KOPT-K1 (cell line): Measurements from ENCODE around the gene ZNF500.

Experiments used
- H3K27ac ChIP-seq: fragments of 200-600 bp; sonication (generic); 2 replicates; pipeline ENCODE4 v1.5.1; 2016; ENCODE audit warnings: antibody characterized with exemption, mild to moderate bottlenecking, low read depth, low read length; ENCODE audit not compliant: poor library complexity, severe bottlenecking
- H3K36me3 ChIP-seq: fragments of 200-600 bp; sonication (generic); 2 replicates; pipeline ENCODE4 v1.5.1; 2017; ENCODE audit warnings: antibody characterized with exemption, mild to moderate bottlenecking, low read length, moderate library complexity; ENCODE audit not compliant: insufficient read depth
- H3K9me3 ChIP-seq: fragments of 200-600 bp; sonication (generic); 2 replicates; pipeline ENCODE4 v1.5.1; 2017; ENCODE audit warnings: antibody characterized with exemption, low read length, mild to moderate bottlenecking; ENCODE audit not compliant: insufficient read depth, poor library complexity, severe bottlenecking

Gene ZNF500

GRCh38 chr16:4800290-4801041, 33.5 kb upstream of the ZNF500 start:
- peaks cover 21% of the 10 kb centered on the region for H3K36me3 ChIP-seq
- H3K27ac ChIP-seq = no peak overlapping the region
- no peaks in the 10 kb centered on the region for H3K9me3 ChIP-seq

DNA sequence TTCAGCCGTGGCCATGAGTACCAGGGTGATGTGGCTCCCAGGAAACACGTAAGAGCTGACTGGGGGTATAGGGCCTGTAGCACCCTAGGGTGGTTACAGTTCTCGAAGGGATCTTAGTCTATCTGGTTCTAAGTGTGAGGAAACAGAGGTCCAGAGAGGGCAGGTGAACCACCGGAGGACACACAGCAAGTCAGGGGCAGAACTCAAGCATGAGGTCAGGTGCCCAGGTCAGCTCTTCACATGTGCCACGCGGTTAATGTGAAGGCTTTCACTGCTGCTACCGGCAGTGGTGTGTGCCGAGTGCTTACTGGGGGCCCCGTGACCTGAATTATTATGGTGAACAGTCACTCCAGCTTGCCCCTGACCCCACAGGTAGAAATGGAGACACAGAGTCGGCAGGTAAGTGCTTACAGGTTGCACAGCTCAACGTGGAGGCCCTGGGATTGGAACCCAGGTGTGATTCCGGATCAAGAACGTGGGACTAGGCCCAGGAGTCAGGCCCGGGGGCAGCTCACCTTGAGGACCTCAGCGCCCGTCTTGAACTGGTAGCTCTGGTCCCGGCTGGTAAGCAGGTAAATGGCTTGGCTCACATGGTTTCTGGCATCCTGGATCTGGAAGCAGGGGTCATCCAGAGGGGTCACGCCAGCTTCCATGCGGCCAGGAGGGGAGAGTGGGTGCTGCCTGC, 32.4 kb upstream of the ZNF500 start:
- Histone ChIP-seq H3K36me3 (peaks cover 9% of the 10 kb centered on the region), H3K27ac (no peak overlapping the region)

DNA sequence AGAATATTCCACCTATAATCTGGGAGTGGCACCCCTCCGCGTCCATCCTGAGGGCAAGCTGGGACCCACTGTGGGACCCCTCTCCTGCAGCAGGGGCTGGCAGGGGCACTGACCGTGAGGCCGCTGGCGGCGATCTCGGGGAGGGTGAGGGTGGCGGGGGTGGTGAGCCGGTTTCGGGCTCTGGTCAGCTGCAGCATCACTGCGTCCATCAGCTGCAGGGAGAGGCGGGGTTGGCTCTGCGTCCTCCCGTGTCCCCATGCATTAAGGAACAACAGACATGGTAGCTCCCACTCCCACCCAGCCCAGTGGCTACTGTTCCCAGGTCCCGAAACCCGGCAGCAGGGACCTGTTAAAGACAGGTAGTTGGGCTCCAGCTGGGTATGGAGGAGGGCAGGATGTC, 31.5 kb upstream of the ZNF500 start:
- H3K27ac ChIP-seq = no peak overlapping the region
- 0 out of 2 replicates have a peak, but pooled peaks cover under 1% of the 10 kb centered on the region for H3K36me3 ChIP-seq
- H3K9me3 ChIP-seq = no peaks in the 10 kb centered on the region

More for the DNA sequence above, 32.4 kb upstream of the ZNF500 start:
- no peaks in the 10 kb centered on the region for H3K9me3 ChIP-seq

- Histone ChIP-seq H3K27ac (no peak overlapping the region), H3K36me3 (no peaks in the 10 kb centered on the region), H3K9me3 (no peaks in the 10 kb centered on the region)
Measured at GRCh38 chr16:4797805-4798252, 30.9 kb upstream of the ZNF500 start.

DNA sequence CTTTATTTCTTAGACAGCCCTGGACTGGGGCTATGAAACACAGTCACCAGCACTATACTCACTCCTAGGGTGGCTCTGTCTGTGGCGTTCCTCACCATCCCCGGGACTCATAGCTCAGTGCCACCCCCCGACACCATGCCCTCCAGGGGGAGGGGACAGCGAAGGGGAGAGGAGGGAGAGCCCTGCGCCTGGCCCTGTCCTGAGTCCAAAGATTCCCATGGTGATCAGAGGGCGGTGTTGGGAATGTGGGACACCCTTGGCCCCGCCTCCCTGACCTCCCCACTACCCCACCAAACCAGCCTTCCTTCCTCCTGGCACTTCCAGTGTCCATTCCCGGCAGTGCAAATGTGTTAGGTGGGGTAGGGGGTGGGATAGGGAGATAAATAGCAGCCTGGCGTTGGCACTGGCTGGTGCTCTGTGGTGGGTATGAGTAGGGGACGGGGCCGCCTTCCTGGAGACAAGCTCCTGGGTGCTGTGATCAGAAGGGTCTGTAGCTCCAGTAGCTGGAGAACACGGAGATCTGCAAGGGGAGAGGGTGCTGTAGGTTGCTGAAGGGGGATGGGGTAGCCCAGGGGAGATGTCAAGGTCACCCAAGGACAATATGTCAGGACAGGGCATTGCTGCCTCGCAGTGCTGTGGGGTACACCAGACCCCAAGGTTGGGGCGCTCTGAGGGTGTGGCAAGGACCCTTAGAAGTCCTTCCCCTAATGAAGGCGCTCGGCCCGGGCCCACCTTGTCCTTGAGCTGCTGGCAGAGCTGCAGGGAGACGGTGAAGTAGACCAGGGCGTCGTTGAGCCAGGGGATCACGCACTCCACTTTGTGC, 30.2 kb upstream of the ZNF500 start:
- Histone ChIP-seq H3K27ac (no peak overlapping the region), H3K9me3 (no peaks in the 10 kb centered on the region), H3K36me3 (no peaks in the 10 kb centered on the region)

DNA sequence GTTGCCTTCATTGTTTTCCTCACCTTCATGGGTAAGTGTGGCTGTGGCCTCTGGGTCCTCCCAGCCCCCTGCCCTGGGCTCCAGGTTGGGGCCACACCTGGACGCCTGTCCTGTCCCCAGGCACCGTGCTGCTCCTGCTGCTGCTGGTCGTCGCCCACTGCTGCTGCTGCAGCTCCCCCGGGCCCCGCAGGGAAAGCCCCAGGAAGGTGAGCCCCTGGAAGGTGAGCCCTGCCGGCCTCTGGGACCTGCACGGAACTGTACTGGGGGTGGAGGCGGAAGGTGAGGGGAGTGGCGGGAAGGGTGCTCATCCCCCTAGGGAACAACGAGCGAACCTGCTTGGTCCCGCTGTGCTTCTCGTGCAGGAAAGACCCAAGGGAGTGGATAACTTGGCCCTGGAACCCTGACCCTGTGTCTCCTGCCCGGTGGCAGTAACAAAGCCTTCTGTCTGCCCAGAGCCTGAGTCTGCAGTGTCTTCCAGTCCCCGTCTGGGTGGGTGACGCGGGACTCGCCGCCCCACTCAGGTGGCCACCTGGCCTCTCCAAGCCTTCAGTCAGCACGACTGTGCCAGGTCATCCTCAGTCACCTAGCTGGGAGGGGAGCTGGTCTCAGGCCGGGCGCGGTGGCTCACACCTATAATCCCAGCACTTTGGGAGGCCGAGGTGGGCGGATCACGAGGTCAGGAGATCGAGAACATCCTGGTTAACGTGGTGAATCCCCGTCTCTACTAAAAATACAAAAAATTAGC, 29.0 kb upstream of the ZNF500 start:
- Histone ChIP-seq H3K9me3 (no peaks in the 10 kb centered on the region), H3K36me3 (no peaks in the 10 kb centered on the region), H3K27ac (no peak overlapping the region)

- Histone ChIP-seq H3K27ac (no peak within 1 kb of the TSS), H3K36me3 (no peaks in the 10 kb centered on the region), H3K9me3 (no peaks in the 10 kb centered on the region)
Measured at GRCh38 chr16:4795181-4795827, 28.3 kb upstream of the ZNF500 start, which contains the start of gene SMIM22. SMIM22 (plus strand) TSS chr16:4795369; CDS start chr16:4795735, 366 bp downstream.

- Histone ChIP-seq H3K27ac (no peak overlapping the region), H3K9me3 (no peaks in the 10 kb centered on the region), H3K36me3 (no peaks in the 10 kb centered on the region)
Measured at GRCh38 chr16:4792951-4793513, 26.1 kb upstream of the ZNF500 start.

DNA sequence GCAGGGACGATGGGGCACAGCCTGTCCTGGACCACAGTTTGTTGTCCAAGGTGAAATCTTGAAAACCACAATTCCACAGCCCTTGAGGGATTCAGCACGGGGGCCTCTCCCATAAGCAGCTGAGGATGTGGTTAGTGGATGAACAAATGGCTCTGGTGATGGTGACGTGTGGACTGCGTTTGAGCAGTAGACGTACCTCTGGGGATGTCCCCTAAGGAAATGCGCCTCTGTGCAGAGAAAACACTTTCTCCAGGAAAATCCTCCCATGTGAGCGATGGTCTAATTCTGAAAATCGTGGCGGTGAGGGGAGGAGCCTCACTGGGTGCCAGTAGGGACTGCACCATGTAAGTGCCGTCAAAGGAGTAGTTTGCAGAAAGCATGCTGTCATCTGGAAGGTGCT, 23.9 kb upstream of the ZNF500 start:
- Histone ChIP-seq H3K9me3 (no peaks in the 10 kb centered on the region), H3K36me3 (no peaks in the 10 kb centered on the region), H3K27ac (no peak overlapping the region)

DNA sequence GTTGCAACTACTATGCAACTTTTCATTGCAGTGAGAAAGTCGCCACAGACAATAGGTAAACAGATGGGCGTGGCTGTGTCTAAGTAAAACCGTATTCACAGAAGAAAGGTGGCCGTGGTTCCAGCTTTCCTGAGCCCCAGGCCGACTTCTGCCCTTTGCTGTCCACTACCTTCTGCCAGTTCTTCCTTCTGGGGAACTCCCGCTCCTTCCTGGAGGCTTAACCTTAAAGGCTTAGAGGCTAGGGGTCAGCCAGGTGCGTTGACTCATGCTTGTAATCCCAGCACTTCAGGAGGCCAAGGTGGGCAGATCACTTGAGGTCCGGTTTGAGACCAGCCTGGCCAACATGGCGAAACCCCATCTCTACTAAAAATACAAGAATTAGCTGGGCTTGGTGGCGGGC, 23.3 kb upstream of the ZNF500 start:
- no peaks in the 10 kb centered on the region for H3K9me3 ChIP-seq
- H3K27ac ChIP-seq = no peak overlapping the region
- no peaks in the 10 kb centered on the region for H3K36me3 ChIP-seq

DNA sequence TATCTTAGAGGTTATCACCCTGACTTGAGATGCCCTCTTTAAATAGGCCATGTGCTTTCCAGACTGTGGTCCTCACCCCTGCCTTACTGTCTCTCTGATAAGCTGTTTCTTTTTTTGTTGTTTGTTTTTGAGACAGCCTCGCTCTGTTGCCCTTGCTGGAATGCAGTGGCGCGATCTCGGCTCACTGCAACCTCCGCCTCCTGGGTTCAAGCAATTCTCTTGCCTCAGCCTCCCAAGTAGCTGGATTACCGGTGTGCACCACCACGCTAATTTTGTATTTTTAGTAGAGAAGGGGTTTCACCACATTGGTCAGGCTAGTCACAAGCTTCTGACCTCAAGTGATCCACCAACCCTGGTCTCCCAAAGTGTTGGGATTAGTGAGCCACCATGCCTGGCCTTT, 21.9 kb upstream of the ZNF500 start:
- H3K27ac ChIP-seq = no peak overlapping the region
- H3K9me3 ChIP-seq = no peaks in the 10 kb centered on the region
- H3K36me3 ChIP-seq = no peaks in the 10 kb centered on the region

DNA sequence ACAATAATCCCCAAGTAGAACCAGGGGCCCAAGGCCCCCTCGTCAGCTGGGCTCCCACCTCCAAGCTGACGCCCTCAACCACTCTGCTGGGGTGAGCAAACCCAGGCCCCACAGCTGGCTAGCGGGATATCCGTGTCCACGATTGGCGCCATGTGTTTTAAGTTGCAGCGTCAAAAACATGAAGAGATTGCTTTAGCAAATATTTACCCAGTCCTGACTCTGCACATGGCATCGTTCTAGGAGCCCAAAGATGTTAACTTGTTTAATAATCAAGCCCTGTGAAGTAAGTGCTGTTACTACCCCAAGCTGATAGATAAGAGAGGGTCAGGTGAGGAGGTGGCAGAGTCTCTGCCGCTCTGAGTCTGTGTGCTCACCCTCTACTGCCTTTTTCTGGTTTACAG, 21.5 kb upstream of the ZNF500 start:
- no peaks in the 10 kb centered on the region for H3K36me3 ChIP-seq
- no peak overlapping the region for H3K27ac ChIP-seq
- H3K9me3 ChIP-seq = no peaks in the 10 kb centered on the region

DNA sequence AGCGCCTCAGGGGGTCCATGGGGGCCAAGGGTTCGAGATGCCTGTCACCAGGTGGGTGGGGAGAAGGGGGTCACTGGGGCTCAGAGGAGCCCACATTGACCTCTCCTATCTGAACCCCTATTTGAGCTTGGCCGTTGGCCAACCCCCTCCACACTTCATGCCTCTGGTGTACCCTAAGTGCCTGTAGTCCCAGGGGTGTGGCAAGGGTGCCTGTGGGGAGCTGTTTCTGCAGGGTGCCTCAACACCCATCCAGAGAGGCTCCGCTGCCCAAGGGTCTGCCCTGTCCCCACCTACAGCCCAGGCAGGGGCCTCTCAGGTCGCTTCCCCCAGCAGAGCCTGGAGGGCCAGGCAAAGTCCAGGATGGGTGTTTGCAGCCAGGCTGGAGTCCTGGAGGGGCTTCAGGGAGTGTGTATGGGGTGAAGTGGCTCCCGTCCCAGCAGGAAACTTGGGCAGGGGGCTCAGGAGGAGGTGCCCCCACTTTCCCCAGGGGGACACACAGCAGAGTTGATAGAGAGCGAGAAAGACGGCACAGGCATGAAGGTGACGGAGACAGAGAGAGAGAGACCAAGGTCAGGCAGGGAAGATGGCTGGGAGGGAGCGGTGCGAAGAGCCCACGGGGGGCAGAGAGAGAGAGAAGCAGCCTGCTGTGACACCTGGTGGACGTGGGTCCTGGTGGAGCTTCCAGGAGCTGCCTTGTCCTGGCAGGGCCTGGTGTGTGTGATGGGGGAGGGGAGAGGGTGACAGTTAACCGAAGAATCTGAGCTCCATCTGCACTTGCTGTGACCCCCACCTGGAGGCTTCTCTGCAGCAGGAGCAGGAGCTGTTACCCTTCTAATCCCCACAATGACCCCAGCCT, 20.9 kb upstream of the ZNF500 start, which contains the start of gene SEPTIN12:
Gene SEPTIN12, minus strand, starts transcription at position 719 of the 856 bp plus-strand sequence. Its CDS starts 700 bp downstream, at position 19.
- no peaks in the 10 kb centered on the region for H3K9me3 ChIP-seq
- H3K27ac ChIP-seq = no peak within 1 kb of the TSS
- H3K36me3 ChIP-seq = no peaks in the 10 kb centered on the region
